B cell (primary cell): Measurements from ENCODE around the gene EPHB1. TPM values are rescaled to one million over a fixed set of nuclear protein-coding genes. Genes with fewer than 3 reads are reported as not detected.

Experiments
- ATAC-seq: fragments of 200-7000 bp; cut with Tn5 transposase; one replicate; pipeline ENCODE4 v1.10.0; 2021; ENCODE audit warnings: low read depth, mild to moderate bottlenecking, moderate number of reproducible peaks, moderate library complexity
- CTCF ChIA-PET: fragments of 350-600 bp; sonication (Branson Sonifier 250); formaldehyde crosslinking; loops from one replicate; lab custom pipeline; 2021; ENCODE audit warnings: antibody characterized with exemption, inconsistent platforms; lab: Charles Lee
- POLR2A ChIA-PET: fragments of 350-600 bp; sonication (Branson Sonifier 250); formaldehyde crosslinking; loops from one replicate; lab custom pipeline; 2021; ENCODE audit warnings: antibody characterized with exemption; lab: Charles Lee
- DNase-seq: peaks from one replicate; pipeline ENCODE4 v3.0.0; 2013
- H2AFZ ChIP-seq: 2 replicates; pipeline ENCODE4 v1.6.1; 2012; ENCODE audit warnings: mild to moderate bottlenecking, low read depth, low read length; ENCODE audit not compliant: insufficient read depth, poor library complexity, severe bottlenecking
- H3K27ac ChIP-seq, 2 donors: 1 replicate in 1 of 2; 2 replicates in 1 of 2; pipeline ENCODE4 v1.5.1; 2012 to 2013; ENCODE audit warnings: low read length in 2 of 2, mild to moderate bottlenecking in 2 of 2, moderate library complexity in 1 of 2
- H3K27me3 ChIP-seq, 4 experiments: fragments of 200-600 bp in 1 of 4; sonication (generic) in 1 of 4; replicated peaks in 1 of 4; 1 replicate in 2 of 4; 2 replicates in 2 of 4; pipeline versions ENCODE4 v1.6.1 to v1.7.0; 2013 to 2016; ENCODE audit warnings: low read length in 3 of 4, mild to moderate bottlenecking in 2 of 4, mixed read lengths in 1 of 4, moderate library complexity in 1 of 4; ENCODE audit not compliant: insufficient read depth in 4 of 4, control insufficient read depth in 3 of 4; ENCODE audit errors: control extremely low read depth in 1 of 4
- H3K36me3 ChIP-seq, 2 experiments: replicated peaks in 1 of 2; 1 replicate in 1 of 2; 2 replicates in 1 of 2; pipeline versions ENCODE4 v1.6.1 to v1.7.1; 2013; ENCODE audit warnings: low read length in 1 of 2; ENCODE audit not compliant: insufficient read depth in 2 of 2, control insufficient read depth in 1 of 2; ENCODE audit errors: control extremely low read depth in 1 of 2, extremely low read depth in 1 of 2
- H3K4me1 ChIP-seq, 2 donors: fragments of 200-600 bp in 1 of 2; sonication (generic) in 1 of 2; 1 replicate in 1 of 2; 2 replicates in 1 of 2; pipeline versions ENCODE4 v1.5.1 to v1.6.1; 2013 to 2017; ENCODE audit warnings: low read length in 2 of 2; ENCODE audit not compliant: control insufficient read depth in 2 of 2, insufficient read depth in 2 of 2
- H3K4me2 ChIP-seq: replicated peaks from 2 replicates; pipeline ENCODE3; 2012; ENCODE audit warnings: mild to moderate bottlenecking, low read depth, low read length; ENCODE audit not compliant: poor library complexity, severe bottlenecking
- H3K4me3 ChIP-seq, 5 experiments: fragments of 200-600 bp in 1 of 5; sonication (generic) in 1 of 5; 1 replicate in 3 of 5; 2 replicates in 2 of 5; pipeline versions ENCODE4 v1.5.1 to v1.7.0; 2011 to 2016; ENCODE audit warnings: low read length in 4 of 5, mild to moderate bottlenecking in 4 of 5, low read depth in 2 of 5, control low read depth in 1 of 5, moderate library complexity in 1 of 5; ENCODE audit not compliant: insufficient read depth in 1 of 5; ENCODE audit errors: control extremely low read depth in 1 of 5, extremely low read depth in 1 of 5
- H3K79me2 ChIP-seq: fragments of 200-600 bp; sonication (generic); one replicate; pipeline ENCODE4 v1.6.0; 2016; ENCODE audit warnings: low read length; ENCODE audit not compliant: control insufficient read depth, insufficient read depth
- H3K9ac ChIP-seq: fragments of 200-600 bp; sonication (generic); 2 replicates; pipeline ENCODE4 v1.6.1; 2017; ENCODE audit warnings: mild to moderate bottlenecking, low read length, moderate library complexity
- H3K9me3 ChIP-seq, 3 donors: one replicate each; pipeline versions ENCODE4 v1.6.1 to v1.7.1; 2013; ENCODE audit warnings: low read length in 2 of 3; ENCODE audit not compliant: control insufficient read depth in 2 of 3, insufficient read depth in 1 of 3; ENCODE audit errors: control extremely low read depth in 1 of 3
- H4K20me1 ChIP-seq: 2 replicates; pipeline ENCODE4 v1.6.0; 2012; ENCODE audit warnings: mild to moderate bottlenecking, low read length; ENCODE audit not compliant: insufficient read depth, control insufficient read depth, poor library complexity, severe bottlenecking
- H3K27ac Mint-ChIP-seq: one replicate; pipeline ENCODE4 v1.8.0; 2021; ENCODE audit warnings: mixed read lengths
- H3K27me3 Mint-ChIP-seq: one replicate; pipeline ENCODE4 v1.8.0; 2021; ENCODE audit warnings: mixed read lengths
- H3K4me1 Mint-ChIP-seq: one replicate; pipeline ENCODE4 v1.8.0; 2021; ENCODE audit warnings: mixed read lengths
- H3K4me3 Mint-ChIP-seq: one replicate; pipeline ENCODE4 v1.8.0; 2021; ENCODE audit warnings: mixed read lengths
- H3K9me3 Mint-ChIP-seq: one replicate; pipeline ENCODE4 v1.8.0; 2022; ENCODE audit warnings: mixed read lengths; ENCODE audit not compliant: insufficient read depth
- EZH2 ChIP-seq: IDR thresholded peaks from 2 replicates; pipeline ENCODE4 v1.6.1; 2012; ENCODE audit warnings: borderline replicate concordance, low read depth, mild to moderate bottlenecking, moderate library complexity, low read length; ENCODE audit not compliant: insufficient read depth, poor library complexity, severe bottlenecking
- WGBS: methylation state at CpG from one replicate; pipeline ENCODE4 v1.1.5; 2013; ENCODE audit warnings: missing lambda C conversion rate; ENCODE audit not compliant: insufficient coverage; 5-methylcytosine and 5-hydroxymethylcytosine counted together
- intact Hi-C: fragments of 100-400 bp; cut with micrococcal nuclease; formaldehyde crosslinking; loops from one replicate; pipeline ENCODE4 v1.10.0; 2022
- polyA plus RNA-seq: library from polyadenylated mRNA; depleted of rRNA; stranded (reverse); fragments of >200 nt; gene quantifications from 2 replicates; pipeline ENCODE4 v1.2.3, GENCODE V29; 2012
- total RNA-seq, 2 donors: library from RNA; stranded (reverse); fragments of 120-200 nt in 1 of 2; gene quantifications; 1 replicate in 1 of 2; 2 replicates in 1 of 2; pipeline versions ENCODE4 v1.2.3 to v1.2.4, GENCODE V29; 2013 to 2022
- TF ChIP-seq, protein P1 (sequence below): fragments of 200-600 bp; IDR thresholded peaks from one replicate; pipeline ENCODE4 v1.8.0; 2022; ENCODE audit warnings: antibody characterized with exemption, mild to moderate bottlenecking

EPHB1 gene
- total and polyA plus RNA-seq, 2 donors (not counting 1 experiment from before 2014, with no cell fraction given): 0.01 TPM; not detected in 1

DNA sequence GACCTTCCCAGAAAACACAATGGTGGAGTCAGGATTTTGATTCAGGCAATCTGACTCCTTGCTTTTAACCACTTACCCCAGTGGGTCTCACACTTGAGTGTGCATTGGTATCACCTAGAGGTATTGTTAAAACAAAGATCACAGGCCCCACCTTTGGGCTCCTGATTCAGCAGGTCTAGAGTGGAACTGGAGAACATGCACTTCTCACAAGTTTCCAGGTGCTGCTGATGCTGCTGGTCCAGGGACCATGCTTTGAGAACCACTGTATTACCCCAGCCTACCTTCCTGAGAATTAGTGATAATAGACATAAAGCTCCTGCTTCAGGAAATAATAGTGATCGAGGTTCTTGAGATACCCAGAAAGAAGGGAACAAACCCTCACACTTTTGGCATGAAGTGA is 466.9 kb downstream of the EPHB1 start:
- H3K27ac ChIP-seq: no peak overlapping the region
- ATAC-seq (no peak), DNase-seq (no peak)
- H3K27ac Mint-ChIP-seq: no peak overlapping the region
- no peaks in the 10 kb centered on the region for H4K20me1 ChIP-seq
- no peaks in the 10 kb centered on the region for H3K79me2 ChIP-seq
- H3K4me1 Mint-ChIP-seq: no peaks in the 10 kb centered on the region
- H3K27me3 ChIP-seq: no peaks in the 10 kb centered on the region
- intact Hi-C loops: no loop called here
- H3K9me3 ChIP-seq: peaks cover 0 to 2% (median 0%) of the 10 kb centered on the region in 3 donors
- POLR2A ChIA-PET: no interaction called here
- CTCF ChIA-PET: no interaction called here
- no peaks in the 10 kb centered on the region for H3K27me3 Mint-ChIP-seq
- no peak overlapping the region for H3K4me2 ChIP-seq
- WGBS: no CpG with 5 or more reads among the region's 1 CpG
- TF ChIP-seq, protein P1, sequence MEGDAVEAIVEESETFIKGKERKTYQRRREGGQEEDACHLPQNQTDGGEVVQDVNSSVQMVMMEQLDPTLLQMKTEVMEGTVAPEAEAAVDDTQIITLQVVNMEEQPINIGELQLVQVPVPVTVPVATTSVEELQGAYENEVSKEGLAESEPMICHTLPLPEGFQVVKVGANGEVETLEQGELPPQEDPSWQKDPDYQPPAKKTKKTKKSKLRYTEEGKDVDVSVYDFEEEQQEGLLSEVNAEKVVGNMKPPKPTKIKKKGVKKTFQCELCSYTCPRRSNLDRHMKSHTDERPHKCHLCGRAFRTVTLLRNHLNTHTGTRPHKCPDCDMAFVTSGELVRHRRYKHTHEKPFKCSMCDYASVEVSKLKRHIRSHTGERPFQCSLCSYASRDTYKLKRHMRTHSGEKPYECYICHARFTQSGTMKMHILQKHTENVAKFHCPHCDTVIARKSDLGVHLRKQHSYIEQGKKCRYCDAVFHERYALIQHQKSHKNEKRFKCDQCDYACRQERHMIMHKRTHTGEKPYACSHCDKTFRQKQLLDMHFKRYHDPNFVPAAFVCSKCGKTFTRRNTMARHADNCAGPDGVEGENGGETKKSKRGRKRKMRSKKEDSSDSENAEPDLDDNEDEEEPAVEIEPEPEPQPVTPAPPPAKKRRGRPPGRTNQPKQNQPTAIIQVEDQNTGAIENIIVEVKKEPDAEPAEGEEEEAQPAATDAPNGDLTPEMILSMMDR: no peak
- no peak for TF ChIP-seq EZH2
- no peak overlapping the region for H3K4me3 Mint-ChIP-seq
- no peak overlapping the region for H3K9ac ChIP-seq
- H3K4me1 ChIP-seq: no peaks in the 10 kb centered on the region
- no peaks in the 10 kb centered on the region for H3K9me3 Mint-ChIP-seq
- H2AFZ ChIP-seq: no peak overlapping the region
- no peaks in the 10 kb centered on the region for H3K36me3 ChIP-seq
- no peak overlapping the region for H3K4me3 ChIP-seq

- no peaks in the 10 kb centered on the region for H3K9me3 Mint-ChIP-seq
- CTCF ChIA-PET: no interaction called here
Measured at GRCh38 chr3:135262441-135262840, 467.4 kb downstream of the EPHB1 start.

More at GRCh38 chr3:135262441-135262840, 467.4 kb downstream of the EPHB1 start:
- Mint-ChIP-seq H3K4me3 (no peak overlapping the region), H3K27me3 (no peaks in the 10 kb centered on the region), H3K4me1 (no peaks in the 10 kb centered on the region), H3K27ac (no peak overlapping the region)
- H3K9ac ChIP-seq: no peak overlapping the region
- WGBS: no CpG with 5 or more reads among the region's 4 CpGs
- peaks cover 0 to 2% (median 0%) of the 10 kb centered on the region in 3 donors for H3K9me3 ChIP-seq
- no peak overlapping the region for H3K4me2 ChIP-seq
- H3K4me3 ChIP-seq: no peak overlapping the region
- no peak overlapping the region for H3K27ac ChIP-seq
- no peaks in the 10 kb centered on the region for H4K20me1 ChIP-seq
- DNase-seq (no peak), ATAC-seq (no peak)
- H3K27me3 ChIP-seq: no peaks in the 10 kb centered on the region
- H3K79me2 ChIP-seq: no peaks in the 10 kb centered on the region
- no peak overlapping the region for H2AFZ ChIP-seq
- POLR2A ChIA-PET: no interaction called here
- H3K4me1 ChIP-seq: no peaks in the 10 kb centered on the region
- no peak for TF ChIP-seq EZH2
- TF ChIP-seq, protein P1: no peak
- intact Hi-C loops: no loop called here
- no peaks in the 10 kb centered on the region for H3K36me3 ChIP-seq
